ENCODE results near the gene TSSC4.
A peak's percentile ranks its signal among the peaks of the same experiment; 100 is the strongest.

TSSC4 gene

GRCh38 chr11:2436013-2436520, 35.5 kb downstream of the TSSC4 start:
- DNase-seq = no peak

DNA sequence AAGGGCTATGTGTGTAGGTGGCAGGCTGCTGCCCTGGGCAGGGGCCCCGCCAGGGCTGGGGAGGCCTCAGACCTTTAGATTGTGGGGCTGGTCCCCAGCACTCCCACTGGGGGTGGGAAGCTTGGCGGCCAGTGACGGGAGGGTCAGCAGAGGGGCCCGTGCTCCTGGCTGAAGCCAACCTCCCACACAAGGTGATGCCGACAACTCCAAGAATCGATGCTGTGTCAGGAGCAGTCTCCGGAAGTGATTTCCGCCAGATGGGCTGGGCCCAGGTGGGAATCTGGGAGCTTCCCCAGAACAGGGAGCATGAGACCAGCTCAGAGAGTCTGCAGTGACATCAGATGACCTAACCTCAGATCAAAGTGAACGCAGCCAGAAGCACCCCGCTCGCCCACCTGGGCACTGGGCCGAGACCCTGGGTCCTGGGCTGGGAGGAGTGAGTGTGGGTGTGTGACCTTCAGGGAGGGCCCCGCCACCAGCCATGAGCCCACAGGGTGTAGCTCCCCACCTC, 36.0 kb downstream of the TSSC4 start:
- no peak for DNase-seq

- DNase-seq = no peak
These were observed 37.0 kb downstream of the TSSC4 start for GRCh38 chr11:2437516-2437915.

DNA sequence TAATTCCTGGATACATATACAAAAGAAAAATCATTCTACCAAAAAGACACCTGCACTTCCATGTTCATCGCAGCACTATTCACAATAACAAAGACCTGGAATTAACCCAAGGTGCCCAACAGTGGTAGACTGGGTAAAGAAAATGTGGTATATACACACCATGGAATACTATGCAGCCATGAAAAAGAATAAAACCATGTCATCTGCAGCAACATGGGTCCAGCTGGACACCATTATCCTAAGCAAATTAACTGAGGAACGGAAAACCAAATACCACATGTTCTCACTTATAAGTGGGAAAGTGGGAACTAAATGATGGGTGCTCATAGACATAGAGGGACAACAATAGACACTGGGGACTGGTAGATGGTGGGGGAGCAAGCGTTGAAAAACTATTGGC, 39.3 kb downstream of the TSSC4 start:
- no peak for DNase-seq

DNA sequence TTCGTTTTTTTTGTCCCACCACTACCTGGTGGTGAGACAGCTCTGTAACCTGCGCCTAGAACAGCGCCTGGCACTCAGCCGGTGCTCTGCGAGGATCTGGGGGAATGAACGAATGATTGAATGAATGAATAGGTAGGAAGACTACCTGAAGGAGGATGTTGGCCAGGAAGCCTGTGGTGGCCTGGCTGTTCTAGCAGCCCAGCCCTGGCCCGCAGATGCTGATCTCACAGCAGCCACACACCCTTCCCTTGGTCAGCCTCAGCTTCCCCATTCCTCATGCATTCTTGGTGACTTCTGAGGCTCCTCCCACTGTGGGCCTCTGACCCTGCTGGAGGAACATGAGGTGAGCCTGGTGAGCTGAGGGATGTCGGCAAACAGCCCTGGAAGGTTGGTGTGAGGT, 40.1 kb downstream of the TSSC4 start:
- DNase-seq = peak in 1 of 2 donors; percentile 42

DNA sequence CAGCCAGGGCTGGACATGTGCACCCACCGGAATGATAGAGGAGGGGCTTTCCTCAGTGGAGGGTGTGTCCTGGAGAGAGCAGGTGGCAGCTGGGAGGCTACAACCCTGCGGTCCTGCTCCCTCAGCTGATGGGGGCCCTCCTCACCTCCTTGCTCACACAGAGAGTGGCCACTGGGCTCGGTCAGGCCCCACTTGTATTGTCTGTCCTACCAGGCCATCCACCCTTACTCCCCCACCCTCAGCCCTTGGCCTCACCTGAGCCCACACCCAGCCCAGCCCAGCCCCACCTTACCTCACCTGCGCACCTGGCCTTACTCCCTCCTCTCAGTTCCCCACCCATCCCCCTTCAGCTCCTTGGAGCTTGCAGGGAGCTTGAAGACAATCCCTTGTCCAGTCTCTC, 40.6 kb downstream of the TSSC4 start:
- no peak for DNase-seq

DNA sequence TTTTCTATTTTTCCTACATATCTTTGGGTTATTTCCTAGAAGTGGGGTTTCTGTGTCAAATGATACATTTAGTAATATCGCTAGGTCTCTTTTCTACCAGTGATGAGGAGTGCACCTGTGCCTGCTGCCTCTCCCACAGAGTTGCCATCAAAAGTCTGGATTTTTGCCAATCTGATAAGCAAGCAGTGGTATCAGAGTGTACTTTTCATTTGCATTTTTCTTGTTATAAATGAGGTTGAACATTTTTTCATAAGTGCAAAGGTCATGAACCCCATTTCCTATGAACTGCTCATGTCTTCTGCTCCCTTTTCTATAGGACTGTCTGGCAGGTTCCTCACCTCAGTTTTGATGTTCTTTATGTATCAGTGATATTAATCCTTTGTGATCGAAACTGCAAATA, 42.0 kb downstream of the TSSC4 start:
- DNase-seq = peak; percentile 17 to 70

- DNase-seq = no peak
These were observed 42.9 kb downstream of the TSSC4 start for GRCh38 chr11:2443406-2443805.

GRCh38 chr11:2443881-2444820, 43.6 kb downstream of the TSSC4 start, which contains the start of gene TRPM5:
Gene TRPM5, minus strand, starts transcription at chr11:2444514. Its CDS starts 21,478 bp downstream, at chr11:2423036.
- DNase-seq = peak; percentile 72 to 74

GRCh38 chr11:2444821-2445745, 44.5 kb downstream of the TSSC4 start, which contains the start of gene KCNQ1:
Gene KCNQ1, plus strand, starts transcription at chr11:2445008. Its CDS starts 91 bp downstream, at chr11:2445099.
- DNase-seq = peak; percentile 64 to 70

DNA sequence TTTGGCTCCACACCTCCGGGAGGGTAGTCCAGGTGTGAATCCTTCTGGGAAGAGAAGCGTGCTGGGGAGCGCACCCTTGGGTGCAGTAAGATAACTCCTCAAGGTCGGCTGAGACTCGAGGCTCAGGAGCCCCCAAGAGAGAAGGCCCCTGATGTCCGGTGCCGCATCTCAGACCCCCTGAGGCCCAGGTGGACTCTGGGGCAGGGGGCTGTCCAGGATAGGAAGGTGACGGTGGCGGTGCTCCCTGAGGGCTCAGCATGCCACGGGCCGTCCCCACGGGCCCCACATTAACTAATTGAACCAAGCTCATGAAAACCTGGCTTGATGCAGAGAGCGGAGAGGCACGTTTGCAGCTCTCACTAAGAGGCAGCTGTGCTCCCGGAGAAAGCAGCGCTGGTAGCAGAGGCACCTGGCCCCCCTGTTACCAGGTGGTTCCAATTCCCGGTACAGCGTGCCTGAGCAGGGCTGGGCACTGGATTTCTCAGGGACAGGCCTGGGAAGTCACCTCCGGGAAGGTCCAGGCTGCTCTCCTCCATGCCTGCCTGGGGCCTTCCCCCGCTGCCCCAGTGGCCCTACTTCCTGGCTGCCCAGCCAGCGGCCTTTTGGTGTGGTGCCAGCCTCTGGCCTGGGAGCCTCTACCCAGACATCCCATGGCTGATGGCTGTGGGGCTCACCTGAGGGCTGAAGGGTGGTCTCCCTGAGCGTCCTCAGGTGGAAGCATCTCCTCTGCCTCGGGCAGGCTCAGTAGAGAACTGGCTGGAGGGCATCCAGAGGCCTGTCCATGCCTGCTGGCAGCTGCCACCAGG, 45.4 kb downstream of the TSSC4 start:
- no peak for DNase-seq

GRCh38 chr11:2446590-2447252, 46.2 kb downstream of the TSSC4 start:
- DNase-seq = peak in 1 of 2 donors; percentile 37

GRCh38 chr11:2447253-2447950, 46.9 kb downstream of the TSSC4 start:
- DNase-seq = no peak

DNA sequence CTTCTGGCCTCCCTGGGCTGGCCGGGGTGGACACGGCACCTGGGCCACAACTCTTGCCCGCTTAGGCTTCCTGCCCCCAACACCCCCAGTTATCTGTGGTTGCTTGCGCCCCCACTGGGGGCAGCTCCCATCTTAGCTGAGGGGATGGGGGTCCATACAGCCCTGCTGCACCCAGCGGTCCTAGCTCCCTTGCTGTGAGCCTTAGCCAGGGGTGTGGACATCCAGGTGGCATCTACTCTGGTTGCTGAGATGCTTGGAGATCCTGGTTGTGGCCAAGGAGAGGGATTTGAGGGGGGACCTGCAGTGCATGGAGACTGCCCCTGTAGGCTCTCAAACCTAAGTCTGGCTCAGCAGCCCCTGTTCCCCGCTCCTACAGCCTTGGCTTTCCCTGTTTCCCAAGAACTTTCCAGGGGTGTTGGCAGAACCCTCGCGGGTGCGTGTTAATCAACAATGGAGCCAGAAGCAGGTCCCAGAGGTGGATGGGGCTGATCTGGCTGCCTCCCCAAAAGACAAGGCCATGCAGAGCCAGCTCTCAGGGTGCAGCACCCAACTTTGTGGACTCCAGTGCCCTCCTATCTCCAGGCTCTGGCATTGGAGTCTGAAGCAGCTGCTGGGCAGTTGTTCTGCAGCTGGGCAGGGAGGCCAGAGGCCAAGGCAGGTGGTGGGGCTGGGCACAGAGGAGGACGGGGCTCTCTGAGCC, 47.6 kb downstream of the TSSC4 start:
- DNase-seq = no peak

DNA sequence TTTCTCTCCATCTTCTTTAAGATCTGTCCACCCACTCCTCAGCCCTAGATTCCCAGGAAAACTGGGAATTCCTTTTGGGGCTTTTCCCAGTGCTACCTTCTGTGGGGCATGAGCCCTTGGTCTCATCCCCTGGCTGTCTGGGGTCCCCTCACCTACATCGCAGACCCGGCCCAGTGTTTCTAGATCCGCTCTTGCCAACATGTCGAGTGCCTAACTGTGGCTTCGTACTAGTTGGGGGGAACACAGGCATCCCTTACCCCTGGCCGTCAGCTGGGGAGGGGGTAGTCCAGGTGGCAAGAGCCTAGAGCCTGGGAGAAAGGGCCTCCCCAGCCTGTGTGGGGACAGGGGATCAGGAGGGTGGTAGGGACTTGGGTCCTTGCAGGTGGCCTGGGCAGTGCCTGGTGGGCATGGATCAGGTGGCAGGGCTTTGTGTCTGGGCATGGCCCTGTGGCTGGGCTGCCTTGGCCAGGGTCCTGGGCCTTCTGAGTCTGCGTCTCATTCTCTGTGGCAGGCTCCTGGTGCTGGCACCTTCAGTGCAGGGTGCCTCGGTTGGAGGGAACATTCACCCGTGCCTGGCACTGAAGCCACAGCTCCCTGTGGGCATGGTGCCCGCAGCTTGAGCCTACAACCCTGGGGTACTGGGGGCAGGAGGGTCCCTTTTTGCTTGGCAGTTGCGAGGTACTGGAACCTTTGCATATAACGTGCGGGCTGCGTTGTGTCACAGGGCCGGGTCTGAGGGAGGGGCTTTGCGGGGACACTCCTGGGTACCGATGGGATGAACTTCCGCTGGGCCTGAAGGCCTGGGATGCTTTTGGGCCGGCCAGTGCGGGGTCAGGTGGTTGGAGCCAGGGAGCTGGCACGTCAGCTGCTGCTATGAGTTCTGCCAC, 48.4 kb downstream of the TSSC4 start:
- DNase-seq = no peak

- no peak for DNase-seq
These were observed 49.2 kb downstream of the TSSC4 start for GRCh38 chr11:2449548-2450320.

DNA sequence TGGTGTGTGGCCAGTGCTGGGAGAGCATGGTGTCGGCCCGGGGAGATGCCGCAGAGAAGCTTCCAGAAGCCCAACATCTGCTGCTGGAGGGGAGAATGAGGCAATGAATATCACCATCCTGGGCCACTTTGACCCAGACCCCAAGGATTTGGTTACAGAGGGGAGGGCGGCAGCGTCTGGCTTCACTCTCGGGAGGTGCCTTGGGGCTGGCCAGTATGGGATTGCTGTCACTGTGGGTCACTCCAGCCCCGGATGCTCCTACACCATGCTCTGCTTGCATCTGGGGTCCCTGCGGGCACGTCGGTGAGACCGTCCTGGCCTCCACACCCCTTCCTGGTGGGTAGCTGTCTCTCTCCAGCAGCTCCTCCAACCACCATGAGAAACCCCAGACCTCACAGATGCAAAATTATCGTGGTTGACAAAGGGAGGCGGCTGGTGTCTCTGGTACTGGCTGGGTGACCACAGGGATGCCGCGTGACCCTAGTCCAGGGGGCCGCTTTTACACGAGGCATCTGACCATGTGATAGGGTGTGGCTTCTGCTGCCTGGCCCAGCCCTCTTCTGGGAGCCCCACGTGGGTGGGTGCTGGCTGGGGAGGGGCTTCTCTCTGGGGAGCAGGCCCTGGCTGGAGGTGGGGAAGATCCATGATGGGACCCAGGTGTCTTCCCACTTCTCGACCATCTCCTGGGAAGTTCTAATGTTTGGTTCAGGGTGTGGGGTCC, 49.9 kb downstream of the TSSC4 start:
- DNase-seq = no peak

GRCh38 chr11:2451336-2451735, 50.8 kb downstream of the TSSC4 start:
- no peak for DNase-seq
